Stimulated activated CD8-positive, alpha-beta memory T cell treated with anti-CD3 and anti-CD28 coated beads, Interleukin-7, amount 100 ng/mL, for 1 hour (primary cell): Measurements from ENCODE around the gene NXPE3.
"Not testable (repeated sequence)": the region's sequence is repeated elsewhere in the genome, so short reads cannot be mapped to it uniquely, and the experiment has no call there.

Source experiments
- DNase-seq, 2 donors: peaks; one replicate each; pipeline ENCODE4 v3.0.0-alpha.2; 2020; ENCODE audit warnings: low read depth in 2 of 2

The NXPE3 gene

GRCh38 chr3:101851850-101852714, 73.1 kb downstream of the NXPE3 start:
- no peak for DNase-seq

GRCh38 chr3:101852983-101853840, 74.2 kb downstream of the NXPE3 start:
- no peak for DNase-seq

- no peak for DNase-seq
Observed at GRCh38 chr3:101853982-101854381, 75.0 kb downstream of the NXPE3 start.

GRCh38 chr3:101854608-101855304, 75.7 kb downstream of the NXPE3 start:
- no peak for DNase-seq

- DNase-seq = no peak
Observed at GRCh38 chr3:101857301-101857741, 78.3 kb downstream of the NXPE3 start.

GRCh38 chr3:101858464-101859030, 79.5 kb downstream of the NXPE3 start:
- DNase-seq = no peak

- DNase-seq = no peak
Observed at GRCh38 chr3:101859882-101860448, 81.0 kb downstream of the NXPE3 start.

GRCh38 chr3:101861212-101861788, 82.3 kb downstream of the NXPE3 start:
- no peak for DNase-seq

GRCh38 chr3:101861789-101862415, 82.9 kb downstream of the NXPE3 start:
- DNase-seq = no peak

GRCh38 chr3:101862416-101863165, 83.6 kb downstream of the NXPE3 start:
- no peak for DNase-seq

GRCh38 chr3:101864926-101865325, 85.9 kb downstream of the NXPE3 start:
- DNase-seq = not testable (repeated sequence)

- no peak for DNase-seq
Observed at GRCh38 chr3:101865751-101866509, 86.9 kb downstream of the NXPE3 start.

- no peak for DNase-seq
Observed at GRCh38 chr3:101867511-101867910, 88.5 kb downstream of the NXPE3 start.

GRCh38 chr3:101867996-101868395, 89.0 kb downstream of the NXPE3 start:
- no peak for DNase-seq

GRCh38 chr3:101868534-101869464, 89.8 kb downstream of the NXPE3 start:
- DNase-seq = no peak

GRCh38 chr3:101870138-101870537, 91.1 kb downstream of the NXPE3 start:
- DNase-seq = no peak

GRCh38 chr3:101873619-101874018, 94.6 kb downstream of the NXPE3 start:
- no peak for DNase-seq

GRCh38 chr3:101876142-101876541, 97.1 kb downstream of the NXPE3 start:
- DNase-seq = no peak
